ENCODE measurements around the gene GALNT18.

GALNT18 gene

GRCh38 chr11:11499300-11499699 lies 122.5 kb downstream of the GALNT18 start:
- no peak for DNase-seq (ENCODE audit: low read depth in 3 of 3)

- DNase-seq (ENCODE audit: low read depth in 3 of 3) = no peak
Observed at GRCh38 chr11:11498195-11498594, 123.6 kb downstream of the GALNT18 start.

- no peak for DNase-seq (ENCODE audit: low read depth in 3 of 3)
Observed at GRCh38 chr11:11496879-11497278, 124.9 kb downstream of the GALNT18 start.

GRCh38 chr11:11494348-11494747 lies 127.5 kb downstream of the GALNT18 start:
- no peak for DNase-seq (ENCODE audit: low read depth in 3 of 3)

GRCh38 chr11:11493698-11494097 lies 128.1 kb downstream of the GALNT18 start:
- no peak for DNase-seq (ENCODE audit: low read depth in 3 of 3)

GRCh38 chr11:11491589-11491988 lies 130.2 kb downstream of the GALNT18 start:
- DNase-seq (ENCODE audit: low read depth in 3 of 3) = no peak

GRCh38 chr11:11491014-11491413 lies 130.8 kb downstream of the GALNT18 start:
- DNase-seq (ENCODE audit: low read depth in 3 of 3) = no peak

- DNase-seq (ENCODE audit: low read depth in 3 of 3) = no peak
Observed at GRCh38 chr11:11486423-11486822, 135.4 kb downstream of the GALNT18 start.

- no peak for DNase-seq (ENCODE audit: low read depth in 3 of 3)
Observed at GRCh38 chr11:11486002-11486401, 135.8 kb downstream of the GALNT18 start.

- no peak for DNase-seq (ENCODE audit: low read depth in 3 of 3)
Observed at GRCh38 chr11:11483627-11484026, 138.2 kb downstream of the GALNT18 start.

GRCh38 chr11:11482730-11483129 lies 139.1 kb downstream of the GALNT18 start:
- no peak for DNase-seq (ENCODE audit: low read depth in 3 of 3)

- DNase-seq (ENCODE audit: low read depth in 3 of 3) = no peak
Observed at GRCh38 chr11:11481371-11481770, 140.4 kb downstream of the GALNT18 start.

GRCh38 chr11:11480971-11481370 lies 140.8 kb downstream of the GALNT18 start:
- DNase-seq (ENCODE audit: low read depth in 3 of 3) = no peak

GRCh38 chr11:11478687-11479086 lies 143.1 kb downstream of the GALNT18 start:
- no peak for DNase-seq (ENCODE audit: low read depth in 3 of 3)

GRCh38 chr11:11477695-11478420 lies 143.9 kb downstream of the GALNT18 start:
- no peak for DNase-seq (ENCODE audit: low read depth in 3 of 3)

- DNase-seq (ENCODE audit: low read depth in 3 of 3) = no peak
Observed at GRCh38 chr11:11476971-11477645, 144.7 kb downstream of the GALNT18 start.

GRCh38 chr11:11476499-11476898 lies 145.3 kb downstream of the GALNT18 start:
- DNase-seq (ENCODE audit: low read depth in 3 of 3) = no peak

- DNase-seq (ENCODE audit: low read depth in 3 of 3) = no peak
Observed at GRCh38 chr11:11472106-11472505, 149.7 kb downstream of the GALNT18 start.

GRCh38 chr11:11471201-11471600 lies 150.6 kb downstream of the GALNT18 start:
- DNase-seq (ENCODE audit: low read depth in 3 of 3) = no peak

GRCh38 chr11:11468954-11469353 lies 152.9 kb downstream of the GALNT18 start:
- no peak for DNase-seq (ENCODE audit: low read depth in 3 of 3)

GRCh38 chr11:11467312-11467711 lies 154.5 kb downstream of the GALNT18 start:
- DNase-seq (ENCODE audit: low read depth in 3 of 3) = no peak

GRCh38 chr11:11464555-11464954 lies 157.2 kb downstream of the GALNT18 start:
- DNase-seq (ENCODE audit: low read depth in 3 of 3) = no peak

- DNase-seq (ENCODE audit: low read depth in 3 of 3) = no peak
Observed at GRCh38 chr11:11463405-11463804, 158.4 kb downstream of the GALNT18 start.

Data from stimulated activated CD4-positive, alpha-beta T cell treated with anti-CD3 and anti-CD28 coated beads, TNF-alpha, amount 100 ng/mL, for 4 hours (primary cell).